K562 (cell line): ENCODE results near the gene C3. TPM values are rescaled to one million over a fixed set of nuclear protein-coding genes. Genes with fewer than 3 reads are reported as not detected.

Experiments
- ATAC-seq: fragments of 200-7000 bp; cut with Tn5 transposase; 3 replicates; pipeline ENCODE4 v1.9.1; 2020; ENCODE audit warnings: moderate library complexity
- BruUV-seq: library from RNA; stranded (reverse); fragments of 400-500 nt; replicated peaks from 2 replicates; lab custom pipeline; 2021; lab: Mats Ljungman, UMichigan
- CTCF ChIA-PET: fragments of 300-600 bp; formaldehyde crosslinking; extraction: SDS; loops from one replicate; lab custom pipeline; 2021; ENCODE audit warnings: low intra/inter-chr PET ratio; lab: Yijun Ruan, JAX
- POLR2A ChIA-PET: fragments of 300-600, 350-650 bp; sonication (Branson Sonifier 250); formaldehyde crosslinking; extraction: SDS; loops from one replicate; lab custom pipeline; 2021; ENCODE audit warnings: antibody characterized with exemption, inconsistent platforms; lab: Yijun Ruan, JAX
- DNase-seq, 4 experiments: peaks; one replicate each; pipeline versions ENCODE4 v3.0.0 to v3.0.0-alpha.2; 2011 to 2018; ENCODE audit warnings: low spot score in 3 of 4, mixed read lengths in 3 of 4; ENCODE audit errors: extremely low read depth in 1 of 4
- FAIRE-seq: peaks from 2 replicates; lab custom pipeline; 2011; peaks lifted over from hg19 to GRCh38; lab: Jason Lieb, UNC
- H2AFZ ChIP-seq: 2 replicates; pipeline ENCODE4 v1.6.0; 2011; ENCODE audit warnings: low read depth, low read length, control low read depth, inconsistent platforms
- H3K27ac ChIP-seq: fragments of 200-600 bp; 3 replicates; pipeline ENCODE4 v1.8.0; 2011; ENCODE audit warnings: low read depth, mild to moderate bottlenecking, control low read depth, inconsistent platforms, low read length, moderate library complexity, mixed read lengths; ENCODE audit errors: extremely low read depth
- H3K27me3 ChIP-seq, 2 experiments: fragments of 300-600 bp in 1 of 2; 2 replicates in 1 of 2; 3 replicates in 1 of 2; pipeline versions ENCODE4 v1.6.0 to v1.8.0; 2011; ENCODE audit warnings: inconsistent platforms in 2 of 2, low read length in 2 of 2, mild to moderate bottlenecking in 1 of 2, mixed read lengths in 1 of 2, moderate library complexity in 1 of 2; ENCODE audit not compliant: control insufficient read depth in 2 of 2, insufficient read depth in 2 of 2
- H3K36me3 ChIP-seq: fragments of 300-600 bp; 3 replicates; pipeline ENCODE4 v1.8.0; 2011; ENCODE audit warnings: mild to moderate bottlenecking, low read length, inconsistent platforms; ENCODE audit not compliant: control insufficient read depth, insufficient read depth
- H3K4me1 ChIP-seq, 2 experiments: fragments of 200-600 bp in 1 of 2; replicated peaks in 1 of 2; 2 replicates in 1 of 2; 3 replicates in 1 of 2; pipeline versions ENCODE4 v1.5.1 to v1.8.0; 2011; ENCODE audit warnings: inconsistent platforms in 2 of 2, low read length in 2 of 2, mild to moderate bottlenecking in 1 of 2, mixed read lengths in 1 of 2, moderate library complexity in 1 of 2; ENCODE audit not compliant: control insufficient read depth in 2 of 2, insufficient read depth in 2 of 2
- H3K4me2 ChIP-seq: 2 replicates; pipeline ENCODE4 v1.6.1; 2011; ENCODE audit warnings: low read length, control low read depth, inconsistent platforms, mixed read lengths; ENCODE audit not compliant: insufficient read depth
- H3K4me3 ChIP-seq: fragments of 200-600 bp; sonication (generic), shearing (Covaris generic); 2 replicates; pipeline ENCODE4 v1.5.1; 2016; ENCODE audit warnings: control low read depth, inconsistent platforms
- H3K79me2 ChIP-seq: fragments of 200-600 bp; 3 replicates; pipeline ENCODE4 v1.8.0; 2011; ENCODE audit warnings: low read length, inconsistent platforms; ENCODE audit not compliant: control insufficient read depth, insufficient read depth
- H3K9ac ChIP-seq, 2 experiments: 2 replicates each; pipeline versions ENCODE4 v1.6.0 to v1.6.1; 2011; ENCODE audit warnings: low read depth in 2 of 2, low read length in 2 of 2, control low read depth in 1 of 2, inconsistent platforms in 1 of 2, mild to moderate bottlenecking in 1 of 2, mixed read lengths in 1 of 2; ENCODE audit not compliant: insufficient read depth in 1 of 2
- H3K9me1 ChIP-seq: one replicate; pipeline ENCODE4 v1.6.0; 2011; ENCODE audit warnings: inconsistent platforms, mild to moderate bottlenecking, low read length, moderate library complexity; ENCODE audit not compliant: control insufficient read depth, insufficient read depth
- H3K9me3 ChIP-seq: replicated peaks from 2 replicates; pipeline ENCODE4 v1.5.1; 2011; ENCODE audit warnings: low read depth, low read length, inconsistent platforms; ENCODE audit not compliant: control insufficient read depth, insufficient read depth
- H4K20me1 ChIP-seq: replicated peaks from 2 replicates; pipeline ENCODE4 v1.6.1; 2011; ENCODE audit warnings: low read length, inconsistent platforms, mixed read lengths; ENCODE audit not compliant: control insufficient read depth, insufficient read depth
- ARHGAP35 ChIP-seq: fragments of 450-650 bp; IDR thresholded peaks from 2 replicates; pipeline ENCODE4 v1.6.1; 2018; ENCODE audit not compliant: partially characterized antibody
- CREB1 ChIP-seq, 2 experiments: sonication (generic) in 1 of 2; formaldehyde crosslinking in 1 of 2; IDR thresholded peaks; 2 replicates each; pipeline versions ENCODE4 v1.6.1 to v1.8.0; 2012 to 2022; ENCODE audit warnings: inconsistent platforms in 1 of 2, mild to moderate bottlenecking in 1 of 2, missing genetic modification reagents in 1 of 2, moderate library complexity in 1 of 2
- CREBBP ChIP-seq: IDR thresholded peaks from one replicate; pipeline ENCODE4 v1.6.1; 2012; ENCODE audit warnings: low read depth, mild to moderate bottlenecking, control low read depth, inconsistent platforms, low read length
- E2F6 ChIP-seq, 2 experiments: IDR thresholded peaks; 2 replicates each; pipeline ENCODE4 v1.6.1; 2011; ENCODE audit warnings: borderline replicate concordance in 1 of 2, control low read depth in 1 of 2, low read depth in 1 of 2, low read length in 1 of 2, mild to moderate bottlenecking in 1 of 2, mixed read lengths in 1 of 2, moderate library complexity in 1 of 2; ENCODE audit not compliant: insufficient read depth in 1 of 2, insufficient read length in 1 of 2, poor library complexity in 1 of 2, severe bottlenecking in 1 of 2; ENCODE audit errors: extremely low read depth in 1 of 2
- HDAC1 ChIP-seq, 2 experiments: fragments of 450-650 bp; IDR thresholded peaks; 2 replicates each; pipeline ENCODE4 v1.6.1; 2016 to 2017; ENCODE audit warnings: inconsistent platforms in 1 of 2, mild to moderate bottlenecking in 1 of 2, moderate library complexity in 1 of 2
- KDM2B ChIP-seq: fragments of 250-450 bp; sonication (Bioruptor Pico); IDR thresholded peaks from 2 replicates; pipeline ENCODE4 v1.8.0; 2021; ENCODE audit warnings: mild to moderate bottlenecking, moderate library complexity
- L3MBTL2 ChIP-seq: fragments of 450-650 bp; IDR thresholded peaks from 2 replicates; pipeline ENCODE4 v1.6.1; 2016; ENCODE audit warnings: mild to moderate bottlenecking, moderate library complexity
- MTA2 ChIP-seq: fragments of 450-650 bp; IDR thresholded peaks from 2 replicates; pipeline ENCODE4 v1.6.1; 2016; ENCODE audit warnings: low read depth
- PHF8 ChIP-seq: fragments of 200-600 bp; sonication (generic); IDR thresholded peaks from 2 replicates; pipeline ENCODE4 v1.6.1; 2012; ENCODE audit warnings: mixed run types, mild to moderate bottlenecking, inconsistent platforms, low read length, moderate library complexity, borderline replicate concordance
- SMARCE1 ChIP-seq: fragments of 450-650 bp; IDR thresholded peaks from 2 replicates; pipeline ENCODE4 v1.7.1; 2016; ENCODE audit warnings: mild to moderate bottlenecking
- SOX6 ChIP-seq: fragments of 450-650 bp; IDR thresholded peaks from 2 replicates; pipeline ENCODE4 v1.6.1; 2014; ENCODE audit warnings: mild to moderate bottlenecking
- YY1 ChIP-seq, 3 experiments: IDR thresholded peaks; 2 replicates each; pipeline ENCODE4 v1.6.1; 2011; ENCODE audit warnings: low read length in 2 of 3, mild to moderate bottlenecking in 2 of 3, moderate library complexity in 2 of 3, borderline replicate concordance in 1 of 3, control low read depth in 1 of 3, low read depth in 1 of 3; ENCODE audit not compliant: insufficient read depth in 3 of 3, insufficient replicate concordance in 2 of 3, control insufficient read depth in 1 of 3, insufficient read length in 1 of 3; ENCODE audit errors: extremely low read depth in 1 of 3
- ZBTB2 ChIP-seq: fragments of 450-650 bp; IDR thresholded peaks from 2 replicates; pipeline ENCODE4 v1.6.1; 2016; ENCODE audit warnings: antibody characterized with exemption
- ZNF431 ChIP-seq: sonication (generic); formaldehyde crosslinking; IDR thresholded peaks from 2 replicates; pipeline ENCODE4 v1.8.0; 2022; ENCODE audit warnings: mild to moderate bottlenecking, missing genetic modification reagents
- ZNF668 ChIP-seq: fragments of 250-450 bp; sonication (Bioruptor Pico); IDR thresholded peaks from 2 replicates; pipeline ENCODE4 v1.8.0; 2022; ENCODE audit warnings: mild to moderate bottlenecking, inconsistent platforms
- WGBS: fragments of 100-300 bp; shearing (Covaris generic); methylation state at CpG from one replicate; pipeline ENCODE4 v1.1.6; 2016; ENCODE audit warnings: low coverage, mixed read lengths; ENCODE audit not compliant: insufficient coverage; ENCODE audit errors: missing lambda C conversion rate; 5-methylcytosine and 5-hydroxymethylcytosine counted together
- in situ Hi-C: fragments of 300-500 bp; cut with MboI; formaldehyde crosslinking; loops from 4 replicates; pipeline ENCODE4 v1.15.0; 2018; ENCODE audit warnings: inconsistent platforms, mixed read lengths
- intact Hi-C: fragments of 100-400 bp; cut with micrococcal nuclease; formaldehyde crosslinking; loops from 2 replicates; pipeline ENCODE4 v1.14.2; 2022
- polyA plus RNA-seq, 8 experiments: library from polyadenylated mRNA; depleted of rRNA in 4 of 8; stranded (reverse) in 5 of 8; unstranded in 3 of 8; fragments of >200 nt; fragmentation: Nextera tagmentation in 2 of 8; fragmentation: Illumina TruSeq in 1 of 8; extraction: Ambion mirVana in 2 of 8; extraction: Trizol in 1 of 8; gene quantifications; 2 replicates each; pipeline versions ENCODE4 v1.2.1 to v1.2.3, GENCODE V29; 2011 to 2014; ENCODE audit warnings: inconsistent platforms in 1 of 8, missing spikeins in 1 of 8
- total RNA-seq, 7 experiments: library from RNA; depleted of rRNA in 6 of 7; stranded (reverse); fragments of >200 nt in 6 of 7; fragmentation: Illumina TruSeq in 2 of 7; extraction: Trizol in 2 of 7; gene quantifications; 2 replicates each; pipeline versions ENCODE4 v1.2.1 to v1.2.3, GENCODE V29; 2011 to 2021; ENCODE audit warnings: low replicate concordance in 1 of 7
- TF ChIP-seq, protein P1 (sequence below), 2 experiments: fragments of 450-650 bp in 1 of 2; IDR thresholded peaks; 2 replicates each; pipeline ENCODE4 v1.6.1; 2011 to 2017; ENCODE audit warnings: low read depth in 2 of 2, antibody characterized with exemption in 1 of 2, borderline replicate concordance in 1 of 2, low read length in 1 of 2, mild to moderate bottlenecking in 1 of 2, mixed read lengths in 1 of 2; ENCODE audit not compliant: control insufficient read depth in 1 of 2

Gene C3
- total and polyA plus RNA-seq, 9 of the 15 experiments (the other 6 are each of a cell fraction or from before 2014, with no cell fraction given) = 0.59 to 10.6 (median 2.2) TPM

DNA sequence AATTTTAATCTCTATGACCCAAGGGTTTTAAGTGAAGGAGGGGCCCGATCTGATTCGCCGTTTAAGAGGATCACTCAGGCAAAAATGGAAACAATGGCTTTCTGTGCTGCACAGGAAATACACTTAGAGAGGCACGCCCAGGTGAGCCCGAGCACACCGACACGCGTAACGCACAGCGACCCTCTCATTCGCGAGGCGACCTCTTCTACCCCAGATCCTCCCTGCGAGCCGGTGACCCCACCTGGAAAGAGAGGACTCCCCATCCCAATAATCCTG is 46.6 kb upstream of the C3 start:
- H3K79me2 ChIP-seq = peaks cover 13% of the 10 kb centered on the region
- in situ Hi-C loops = no loop called here
- ATAC-seq (peak; percentile 54), FAIRE-seq (no peak), DNase-seq (peak in 2 of 4 experiments; percentile 17 to 55)
- no peaks in the 10 kb centered on the region for H4K20me1 ChIP-seq
- peaks cover 4% of the 10 kb centered on the region for H3K9me1 ChIP-seq
- CTCF ChIA-PET = no interaction called here
- peak overlapping the region; percentile 64 for H3K4me3 ChIP-seq
- no peaks in the 10 kb centered on the region for H3K36me3 ChIP-seq
- no peaks in the 10 kb centered on the region for H3K9me3 ChIP-seq
- peak overlapping the region; percentile 65 for H3K27ac ChIP-seq
- peak overlapping the region; percentile 67 to 93 for H3K9ac ChIP-seq
- WGBS = 0% methylated on average over 15 of the region's 15 CpGs
- H2AFZ ChIP-seq = peak overlapping the region; percentile 95
- intact Hi-C loops = loop anchor here (2.0 to 10.0 kb wide), 2 partner anchors 28 to 98 kb away; partner anchors contain the start of gene TRIP10
- no TSS peak for BruUV-seq
- peaks cover 9 to 23% of the 10 kb centered on the region in 2 experiments for H3K4me1 ChIP-seq
- H3K27me3 ChIP-seq = no peaks in the 10 kb centered on the region
- H3K4me2 ChIP-seq = peak overlapping the region; percentile 91
- POLR2A ChIA-PET = interaction anchor here (0.7 to 1.6 kb wide), 5 partner anchors 13 to 236 kb away, joined by 3 to 7 read pairs (median 5); partner anchors contain the start of gene TNFSF9
- TF ChIP-seq ZNF668 (CRISPR knock-in tag) (no peak), CREB1 (IDR thresholded peaks at IDR 0.05) (no peak; the same call in 1 of the 2 replicates), CREB1 (CRISPR knock-in tag; IDR thresholded peaks at IDR 0.05) (0 out of 2 replicates have a peak, but pooled peaks have one; percentile 52), KDM2B (peak; percentile 86), L3MBTL2 (peak; percentile 58), ZNF431 (CRISPR knock-in tag) (0 out of 2 replicates have a peak, but pooled peaks have one; percentile 4), ZBTB2 (0 out of 2 replicates have a peak, but pooled peaks have one; percentile 16), PHF8 (peak; percentile 76; the same call in 1 of the 2 replicates), MTA2 (no peak), YY1 (IDR thresholded peaks at IDR 0.05; ENCODE audit: borderline replicate concordance in 1 of 3, control insufficient read depth in 1 of 3, extremely low read depth in 1 of 3, insufficient read depth in 3 of 3, insufficient read length in 1 of 3, insufficient replicate concordance in 2 of 3, low read depth in 1 of 3, low read length in 2 of 3) (peak in 2 of 3 experiments; percentile 19 to 29), HDAC1 (IDR thresholded peaks at IDR 0.05) (0 out of 4 replicates have a peak, but pooled peaks of 1 of the 2 experiments have one; percentile 74), CREBBP (no peak), E2F6 (IDR thresholded peaks at IDR 0.05; ENCODE audit: borderline replicate concordance in 1 of 2, extremely low read depth in 1 of 2, insufficient read depth in 1 of 2, insufficient read length in 1 of 2, low read depth in 1 of 2, low read length in 1 of 2, poor library complexity in 1 of 2, severe bottlenecking in 1 of 2) (peak in 1 of 2 experiments; percentile 37), SOX6 (peak; percentile 14; the same call in 1 of the 2 replicates), SMARCE1 (peak; percentile 34; the same call in 1 of the 2 replicates), ARHGAP35 (no peak)
- TF ChIP-seq, protein P1, sequence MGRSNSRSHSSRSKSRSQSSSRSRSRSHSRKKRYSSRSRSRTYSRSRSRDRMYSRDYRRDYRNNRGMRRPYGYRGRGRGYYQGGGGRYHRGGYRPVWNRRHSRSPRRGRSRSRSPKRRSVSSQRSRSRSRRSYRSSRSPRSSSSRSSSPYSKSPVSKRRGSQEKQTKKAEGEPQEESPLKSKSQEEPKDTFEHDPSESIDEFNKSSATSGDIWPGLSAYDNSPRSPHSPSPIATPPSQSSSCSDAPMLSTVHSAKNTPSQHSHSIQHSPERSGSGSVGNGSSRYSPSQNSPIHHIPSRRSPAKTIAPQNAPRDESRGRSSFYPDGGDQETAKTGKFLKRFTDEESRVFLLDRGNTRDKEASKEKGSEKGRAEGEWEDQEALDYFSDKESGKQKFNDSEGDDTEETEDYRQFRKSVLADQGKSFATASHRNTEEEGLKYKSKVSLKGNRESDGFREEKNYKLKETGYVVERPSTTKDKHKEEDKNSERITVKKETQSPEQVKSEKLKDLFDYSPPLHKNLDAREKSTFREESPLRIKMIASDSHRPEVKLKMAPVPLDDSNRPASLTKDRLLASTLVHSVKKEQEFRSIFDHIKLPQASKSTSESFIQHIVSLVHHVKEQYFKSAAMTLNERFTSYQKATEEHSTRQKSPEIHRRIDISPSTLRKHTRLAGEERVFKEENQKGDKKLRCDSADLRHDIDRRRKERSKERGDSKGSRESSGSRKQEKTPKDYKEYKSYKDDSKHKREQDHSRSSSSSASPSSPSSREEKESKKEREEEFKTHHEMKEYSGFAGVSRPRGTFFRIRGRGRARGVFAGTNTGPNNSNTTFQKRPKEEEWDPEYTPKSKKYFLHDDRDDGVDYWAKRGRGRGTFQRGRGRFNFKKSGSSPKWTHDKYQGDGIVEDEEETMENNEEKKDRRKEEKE (IDR thresholded peaks at IDR 0.05; ENCODE audit: borderline replicate concordance in 1 of 2, control insufficient read depth in 1 of 2, low read depth in 2 of 2, low read length in 1 of 2) = no peak
